DMS53 treated with DMSO at 0.1 percent for 48 hours (cell line): ENCODE data around the gene E4F1.

Experiments
- DNase-seq: peaks from one replicate; lab custom pipeline; 2025; ENCODE audit not compliant: unreplicated experiment; lab: John Stamatoyannopoulos, UW

The E4F1 gene, protein sequence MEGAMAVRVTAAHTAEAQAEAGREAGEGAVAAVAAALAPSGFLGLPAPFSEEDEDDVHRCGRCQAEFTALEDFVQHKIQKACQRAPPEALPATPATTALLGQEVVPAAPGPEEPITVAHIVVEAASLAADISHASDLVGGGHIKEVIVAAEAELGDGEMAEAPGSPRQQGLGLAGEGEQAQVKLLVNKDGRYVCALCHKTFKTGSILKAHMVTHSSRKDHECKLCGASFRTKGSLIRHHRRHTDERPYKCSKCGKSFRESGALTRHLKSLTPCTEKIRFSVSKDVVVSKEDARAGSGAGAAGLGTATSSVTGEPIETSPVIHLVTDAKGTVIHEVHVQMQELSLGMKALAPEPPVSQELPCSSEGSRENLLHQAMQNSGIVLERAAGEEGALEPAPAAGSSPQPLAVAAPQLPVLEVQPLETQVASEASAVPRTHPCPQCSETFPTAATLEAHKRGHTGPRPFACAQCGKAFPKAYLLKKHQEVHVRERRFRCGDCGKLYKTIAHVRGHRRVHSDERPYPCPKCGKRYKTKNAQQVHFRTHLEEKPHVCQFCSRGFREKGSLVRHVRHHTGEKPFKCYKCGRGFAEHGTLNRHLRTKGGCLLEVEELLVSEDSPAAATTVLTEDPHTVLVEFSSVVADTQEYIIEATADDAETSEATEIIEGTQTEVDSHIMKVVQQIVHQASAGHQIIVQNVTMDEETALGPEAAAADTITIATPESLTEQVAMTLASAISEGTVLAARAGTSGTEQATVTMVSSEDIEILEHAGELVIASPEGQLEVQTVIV

GRCh38 chr16:2223221-2223941, at the start of gene E4F1:
TSS of gene E4F1 (plus strand) at chr16:2223591. CDS start at chr16:2223614, 23 bp downstream.
- DNase-seq, result peak; percentile 96

DNA sequence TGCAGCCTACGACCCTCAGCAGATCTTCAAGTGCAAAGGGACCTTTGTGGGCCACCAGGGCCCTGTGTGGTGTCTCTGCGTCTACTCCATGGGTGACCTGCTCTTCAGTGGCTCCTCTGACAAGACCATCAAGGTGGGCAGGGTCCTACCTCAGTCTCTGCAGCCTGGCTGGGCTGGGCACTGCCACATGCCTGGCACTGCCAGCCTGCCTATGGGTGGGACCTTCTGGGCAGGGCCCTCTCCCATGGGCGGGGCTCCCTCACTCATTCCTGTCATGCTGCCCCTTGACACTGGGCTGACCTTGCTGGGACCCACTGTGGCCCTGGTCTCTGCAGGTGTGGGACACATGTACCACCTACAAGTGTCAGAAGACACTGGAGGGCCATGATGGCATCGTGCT, 49.5 kb upstream of the E4F1 start:
- no peak for DNase-seq

- DNase-seq, result no peak
Measured at GRCh38 chr16:2174396-2175131, 48.8 kb upstream of the E4F1 start.

DNA sequence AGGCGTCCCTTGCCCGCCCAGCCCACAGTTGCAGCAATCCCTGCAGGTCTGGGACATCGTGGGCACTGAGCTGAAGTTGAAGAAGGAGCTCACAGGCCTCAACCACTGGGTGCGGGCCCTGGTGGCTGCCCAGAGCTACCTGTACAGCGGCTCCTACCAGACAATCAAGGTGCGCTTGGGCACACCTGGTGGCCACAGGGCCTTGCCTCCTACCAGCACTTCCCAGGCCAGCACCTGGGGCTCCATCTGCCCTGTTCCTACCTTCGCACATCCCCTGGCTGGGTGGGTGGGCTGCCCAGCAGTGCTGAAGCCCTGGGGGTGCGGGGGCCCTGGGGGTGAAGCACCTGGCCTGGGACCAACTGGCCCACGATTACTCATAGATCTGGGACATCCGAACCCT, 47.9 kb upstream of the E4F1 start:
- DNase-seq, result no peak

DNA sequence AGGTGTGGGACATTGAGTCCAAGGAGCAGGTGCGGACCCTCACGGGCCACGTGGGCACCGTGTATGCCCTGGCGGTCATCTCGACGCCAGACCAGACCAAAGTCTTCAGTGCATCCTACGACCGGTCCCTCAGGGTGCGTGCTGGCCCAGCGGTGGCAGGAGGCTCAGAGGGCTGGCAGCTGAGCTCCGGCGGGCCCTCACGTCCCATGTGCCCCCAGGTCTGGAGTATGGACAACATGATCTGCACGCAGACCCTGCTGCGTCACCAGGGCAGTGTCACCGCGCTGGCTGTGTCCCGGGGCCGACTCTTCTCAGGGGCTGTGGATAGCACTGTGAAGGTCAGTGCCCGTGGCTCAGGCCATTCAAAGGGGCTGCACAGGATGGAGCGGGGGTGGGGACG, 47.3 kb upstream of the E4F1 start:
- no peak for DNase-seq

DNA sequence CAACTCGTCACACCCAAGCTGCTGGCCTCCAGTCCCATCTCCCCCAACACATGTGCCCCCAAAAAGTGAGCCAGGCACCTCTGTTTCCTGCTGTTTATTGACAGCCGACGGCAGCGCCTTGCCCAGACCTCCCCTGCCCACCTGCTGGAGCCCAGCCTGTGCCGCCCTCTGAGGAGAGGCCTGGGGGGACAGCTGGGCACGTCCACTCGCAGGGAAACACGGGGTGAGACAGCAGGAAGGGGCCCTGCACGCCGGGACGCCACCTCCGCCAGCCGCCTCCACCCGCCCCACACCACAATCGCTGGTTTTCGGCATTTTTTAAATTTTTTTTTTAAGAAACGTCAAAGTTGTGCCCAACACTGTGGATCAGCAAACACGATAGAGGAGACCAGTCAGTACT, 46.3 kb upstream of the E4F1 start:
- DNase-seq, result no peak

- no peak for DNase-seq
Measured at GRCh38 chr16:2177561-2177960, 45.8 kb upstream of the E4F1 start.

GRCh38 chr16:2178321-2179106, 44.9 kb upstream of the E4F1 start:
- no peak for DNase-seq

DNA sequence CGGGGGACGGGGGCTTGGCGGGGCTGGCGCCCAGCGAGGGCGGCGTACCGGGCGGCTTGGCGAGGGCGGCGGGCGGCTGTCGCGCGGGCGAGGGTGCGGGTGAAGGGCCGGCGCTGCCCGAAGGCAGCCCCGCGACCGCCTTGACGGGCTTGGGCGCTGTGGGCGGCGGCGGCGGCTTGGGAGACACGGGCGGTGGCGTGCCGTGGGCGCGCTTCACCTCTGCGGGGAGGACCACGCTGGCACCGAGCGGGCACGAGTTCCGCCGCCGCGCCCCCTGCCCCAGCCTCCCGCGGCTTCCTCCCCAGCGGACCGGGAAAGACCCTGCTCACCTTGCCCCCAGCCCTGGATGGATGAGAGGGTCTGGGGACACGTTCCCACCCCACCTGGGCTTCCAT, 44.3 kb upstream of the E4F1 start:
- DNase-seq, result no peak

GRCh38 chr16:2179576-2179975, 43.8 kb upstream of the E4F1 start:
- DNase-seq, result no peak

DNA sequence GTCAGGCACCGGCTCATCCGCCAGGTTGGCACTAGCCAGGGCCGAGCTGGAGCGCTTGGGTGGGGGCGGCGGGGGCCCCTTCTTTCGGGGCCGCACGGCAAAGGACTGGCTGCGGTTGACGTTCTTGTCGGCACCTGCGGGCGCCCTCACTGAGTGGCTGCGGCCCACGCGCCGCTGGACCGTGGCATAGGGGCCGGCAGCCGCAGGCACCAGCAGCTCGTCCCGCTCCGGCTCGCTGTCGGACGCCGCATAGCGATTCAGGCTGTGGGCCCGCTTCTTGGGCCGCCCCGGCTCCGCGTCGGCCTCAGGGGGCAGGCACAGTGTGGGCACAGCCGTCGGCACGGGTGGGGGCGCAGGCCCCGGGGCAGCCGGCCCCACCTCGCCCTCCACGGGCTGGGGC, 42.9 kb upstream of the E4F1 start:
- no peak for DNase-seq

DNA sequence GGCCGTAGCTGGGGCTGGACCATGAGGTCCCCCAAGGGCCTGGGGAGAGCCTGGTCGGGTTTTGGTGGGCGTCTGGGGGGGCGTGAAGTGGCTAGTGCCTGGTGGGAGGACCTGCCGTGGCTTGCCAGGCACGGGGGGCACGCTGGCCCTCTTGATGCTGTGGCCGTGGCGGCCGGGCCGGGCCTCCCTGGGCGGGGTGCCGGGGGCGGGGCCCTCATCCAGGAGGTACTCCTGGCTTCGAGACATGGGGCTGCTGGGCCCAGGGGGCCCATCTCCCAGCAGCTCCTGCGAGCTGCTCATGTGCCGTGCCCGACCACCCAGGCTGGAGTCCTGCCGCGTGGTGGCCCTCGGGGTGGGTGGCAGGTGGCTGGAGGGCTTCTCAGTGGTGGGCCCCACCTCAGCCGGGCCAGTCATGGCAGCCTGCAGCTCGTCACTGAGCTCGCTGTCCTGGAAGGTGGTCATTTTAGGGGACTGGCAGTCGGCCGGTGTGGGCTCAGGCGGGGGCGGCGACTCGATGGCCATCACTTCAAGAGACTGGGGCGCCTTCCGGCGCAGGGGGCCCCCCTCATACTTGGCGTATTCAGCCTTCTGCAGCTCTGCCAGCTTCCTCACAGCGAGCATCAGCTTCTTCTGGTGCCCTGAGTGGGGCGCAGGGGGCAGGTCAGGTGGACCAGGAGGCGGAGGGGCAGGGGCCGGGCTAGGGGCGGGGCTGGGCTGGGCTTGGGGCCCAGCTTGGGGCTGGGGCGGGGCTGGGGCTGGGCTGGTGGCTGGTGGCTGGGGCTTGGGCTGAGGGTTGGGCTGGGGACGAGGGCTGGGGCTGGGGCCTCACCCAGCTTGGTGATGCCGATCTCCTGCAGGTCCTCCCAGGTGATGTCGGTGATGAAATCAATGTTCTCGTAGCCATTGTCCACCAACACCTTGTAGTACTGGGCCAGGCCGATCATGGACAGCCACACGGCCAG, 42.1 kb upstream of the E4F1 start:
- no peak for DNase-seq

DNA sequence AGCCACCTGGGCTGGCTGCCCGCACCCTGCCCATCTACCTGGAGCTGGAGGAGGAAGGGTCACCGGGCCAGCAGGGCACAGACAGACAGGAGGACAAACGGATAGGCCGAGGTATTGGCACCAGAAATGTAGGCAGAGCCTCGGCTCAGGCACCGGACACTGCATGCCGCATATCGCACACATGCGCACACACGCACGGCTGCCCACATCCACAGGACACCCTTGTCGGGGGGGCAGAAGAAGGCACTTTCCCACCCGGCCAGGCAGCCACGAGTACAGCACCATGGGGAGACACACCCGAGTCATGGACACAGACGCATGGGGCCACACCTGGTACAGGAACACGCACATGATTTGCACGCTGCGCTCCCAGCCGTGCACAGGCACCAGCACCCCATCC, 41.4 kb upstream of the E4F1 start:
- DNase-seq, result no peak

- DNase-seq, result no peak
Measured at GRCh38 chr16:2183671-2184070, 39.7 kb upstream of the E4F1 start.

DNA sequence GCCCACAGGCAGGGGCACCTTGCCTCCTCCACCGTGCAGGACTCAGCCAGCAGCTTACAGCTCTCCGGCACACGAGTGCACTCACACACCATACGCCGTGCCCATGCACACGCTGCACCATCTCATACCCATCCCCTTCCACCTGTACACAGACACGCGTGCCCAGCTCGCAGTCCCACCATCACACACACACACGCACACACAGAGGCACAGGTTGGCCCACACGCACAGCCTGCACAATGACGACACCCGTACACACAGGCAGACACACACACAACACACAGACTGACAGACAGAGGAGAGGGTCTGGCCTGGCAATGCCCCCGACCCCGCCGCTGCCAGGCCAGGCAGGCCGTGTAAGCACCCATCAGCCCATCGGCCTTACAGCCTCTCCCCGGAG, 39.0 kb upstream of the E4F1 start:
- DNase-seq, result no peak

GRCh38 chr16:2184962-2185361, 38.4 kb upstream of the E4F1 start:
- DNase-seq, result no peak

- DNase-seq, result no peak
Measured at GRCh38 chr16:2186064-2186463, 37.3 kb upstream of the E4F1 start.

DNA sequence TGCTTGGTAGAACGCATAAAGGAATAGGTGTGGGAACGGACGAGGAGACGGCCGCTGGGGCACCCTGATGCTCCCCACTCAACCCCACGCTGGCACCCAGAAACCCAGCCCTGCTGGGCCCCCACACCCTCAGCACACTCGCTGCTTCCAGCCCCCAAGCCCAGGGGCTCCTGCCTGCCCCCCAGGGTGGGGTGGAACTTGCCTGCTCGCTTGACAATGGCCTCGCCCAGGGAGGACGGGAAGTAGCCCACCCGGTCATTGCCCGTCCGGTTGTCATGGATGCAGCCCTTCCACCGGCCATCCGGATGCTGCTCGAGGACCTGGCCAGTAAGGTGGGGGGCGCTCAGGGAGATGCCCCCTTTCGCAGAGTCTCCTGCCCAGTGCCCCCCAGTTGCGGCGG, 36.9 kb upstream of the E4F1 start:
- no peak for DNase-seq

DNA sequence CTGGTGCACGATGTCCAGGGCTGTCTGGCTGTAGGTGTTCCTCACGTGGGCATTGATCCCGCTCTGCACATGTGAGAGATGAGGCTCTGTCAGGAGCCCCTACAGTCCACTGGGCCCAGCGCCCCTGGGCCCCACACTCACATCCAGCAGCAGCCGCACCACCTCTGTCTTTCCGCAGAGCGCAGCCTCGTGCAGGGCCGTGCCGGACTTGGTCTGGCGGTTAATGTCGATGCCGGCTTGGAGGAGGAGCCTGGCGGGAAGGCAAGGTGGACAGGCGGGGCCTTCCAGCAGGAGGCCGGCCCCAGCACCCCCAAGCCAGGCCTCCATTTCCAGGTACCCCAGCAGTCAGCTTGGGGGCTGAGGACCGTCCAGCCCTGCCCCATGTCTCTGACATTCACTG, 36.2 kb upstream of the E4F1 start:
- DNase-seq, result no peak
